Stimulated activated CD8-positive, alpha-beta memory T cell treated with anti-CD3 and anti-CD28 coated beads, Interleukin-2, amount 100 ng/mL, for 1 hour (primary cell): ENCODE measurements around the gene OR9G1.
"Not testable (repeated sequence)": the region's sequence is repeated elsewhere in the genome, so short reads cannot be mapped to it uniquely, and the experiment has no call there.

Experiments
- DNase-seq, 2 donors: peaks; one replicate each; pipeline ENCODE4 v3.0.0-alpha.2; 2020; ENCODE audit warnings: low read depth in 2 of 2

OR9G1 gene, protein sequence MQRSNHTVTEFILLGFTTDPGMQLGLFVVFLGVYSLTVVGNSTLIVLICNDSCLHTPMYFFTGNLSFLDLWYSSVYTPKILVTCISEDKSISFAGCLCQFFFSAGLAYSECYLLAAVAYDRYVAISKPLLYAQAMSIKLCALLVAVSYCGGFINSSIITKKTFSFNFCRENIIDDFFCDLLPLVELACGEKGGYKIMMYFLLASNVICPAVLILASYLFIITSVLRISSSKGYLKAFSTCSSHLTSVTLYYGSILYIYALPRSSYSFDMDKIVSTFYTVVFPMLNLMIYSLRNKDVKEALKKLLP

GRCh38 chr11:56698795-56699194 is at the start of gene OR9G1:
OR9G1 (plus strand) TSS chr11:56699095; CDS start chr11:56700388, 1,293 bp downstream.
- DNase-seq: no peak

- no peak for DNase-seq
Observed at GRCh38 chr11:56659755-56660154, 39.1 kb upstream of the OR9G1 start.

DNA sequence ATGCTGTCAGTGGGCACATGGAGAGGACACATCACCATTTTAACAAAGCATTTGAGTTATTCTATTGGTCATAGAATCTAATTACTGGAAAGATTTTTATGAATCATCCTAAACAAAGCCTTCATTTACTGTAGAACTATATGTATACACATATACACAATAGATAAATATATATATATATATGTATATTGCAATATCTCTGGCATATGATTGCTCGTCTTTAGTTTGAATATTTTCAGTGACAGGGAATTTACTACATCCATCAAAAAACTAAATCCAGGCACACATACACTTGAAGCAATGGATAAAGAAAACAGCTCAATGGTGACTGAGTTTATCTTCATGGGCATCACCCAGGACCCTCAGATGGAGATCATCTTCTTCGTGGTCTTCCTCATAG is 35.5 kb upstream of the OR9G1 start, which contains the start of gene OR5AR1:
Gene OR5AR1 (plus strand): TSS at position 301 of the 400 bp plus-strand sequence. CDS start 0 bp downstream, at position 301.
- DNase-seq: no peak

DNA sequence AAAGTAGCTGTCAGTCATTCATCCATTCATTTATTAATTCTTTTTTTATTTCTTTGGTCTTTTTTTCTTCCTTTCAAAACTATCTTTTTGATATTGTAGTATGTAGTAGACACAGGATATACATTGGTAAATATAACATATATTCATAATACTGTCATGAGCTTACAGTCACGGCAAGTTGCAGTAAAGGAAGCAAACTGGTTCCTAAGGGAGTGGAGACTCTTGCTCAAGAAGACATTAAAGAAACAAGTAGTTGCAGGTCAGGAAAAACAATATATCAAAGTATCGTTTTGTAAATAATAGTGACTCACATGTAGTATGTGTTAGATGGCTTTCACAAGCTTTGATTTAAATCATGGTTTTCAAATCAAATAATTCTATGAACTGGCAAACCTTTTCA is 27.9 kb upstream of the OR9G1 start:
- no peak for DNase-seq

DNA sequence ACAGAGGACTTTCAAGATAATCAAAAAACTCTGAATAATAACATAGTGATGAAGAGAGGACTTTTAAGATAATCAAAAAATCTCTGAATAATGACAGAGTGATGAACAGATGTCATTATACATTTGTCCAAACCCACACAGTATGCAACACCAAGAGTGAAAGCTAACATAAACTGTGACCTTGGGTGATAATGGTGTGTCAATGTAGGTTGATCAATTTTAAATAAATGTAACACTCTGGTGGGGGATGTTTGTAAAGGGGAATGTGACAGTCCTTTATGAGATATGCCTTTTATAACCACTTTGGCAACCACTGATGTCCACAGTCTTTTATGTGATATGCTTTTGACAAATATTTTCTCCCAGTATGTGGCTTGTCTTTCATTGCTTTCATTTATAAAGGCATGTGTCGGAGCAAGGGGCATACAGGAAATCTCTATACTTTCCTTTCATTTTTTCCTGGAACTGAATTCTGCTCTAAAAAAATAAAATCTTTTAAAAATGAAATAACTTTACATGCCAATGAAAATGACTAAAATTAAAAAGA is 10.3 kb upstream of the OR9G1 start:
- DNase-seq: no peak

DNA sequence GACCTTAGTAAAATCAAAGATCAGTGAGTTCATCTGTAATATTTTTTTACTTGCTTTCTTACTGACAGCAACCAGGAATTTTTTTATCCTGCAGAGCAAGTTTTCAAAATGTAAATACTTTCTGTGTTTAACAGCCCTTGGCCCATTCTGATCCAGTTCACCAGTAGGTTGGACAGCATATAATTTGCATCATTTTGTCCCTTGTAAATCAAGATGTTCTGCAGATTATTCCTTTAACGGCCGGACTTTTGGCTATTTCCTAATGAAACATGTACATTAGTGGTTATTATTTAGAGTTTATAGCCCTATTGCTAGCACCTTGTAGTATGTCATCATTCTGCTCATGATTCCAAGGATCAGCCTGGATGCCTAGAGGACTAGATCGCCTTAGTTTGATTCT is 7.7 kb upstream of the OR9G1 start:
- DNase-seq: not testable (repeated sequence)

- no peak for DNase-seq
Observed at GRCh38 chr11:56693428-56693827, 5.5 kb upstream of the OR9G1 start.

- no peak for DNase-seq
Observed at GRCh38 chr11:56700242-56700913, 1.5 kb downstream of the OR9G1 start.

DNA sequence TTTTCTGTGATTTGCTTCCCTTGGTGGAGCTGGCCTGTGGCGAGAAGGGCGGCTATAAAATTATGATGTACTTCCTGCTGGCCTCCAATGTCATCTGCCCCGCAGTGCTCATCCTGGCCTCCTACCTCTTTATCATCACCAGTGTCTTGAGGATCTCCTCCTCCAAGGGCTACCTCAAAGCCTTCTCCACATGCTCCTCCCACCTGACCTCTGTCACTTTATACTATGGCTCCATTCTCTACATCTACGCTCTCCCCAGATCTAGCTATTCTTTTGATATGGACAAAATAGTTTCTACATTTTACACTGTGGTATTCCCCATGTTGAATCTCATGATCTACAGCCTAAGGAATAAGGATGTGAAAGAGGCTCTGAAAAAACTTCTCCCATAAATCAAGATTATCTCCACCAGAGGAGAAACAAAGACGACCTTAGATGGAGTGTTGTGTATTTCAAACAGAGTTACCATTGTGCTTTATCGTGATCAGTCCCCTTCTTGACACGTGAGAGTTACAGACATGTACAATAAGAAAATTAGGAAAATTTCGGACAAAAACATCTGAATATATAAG is 2.1 kb downstream of the OR9G1 start:
- DNase-seq: no peak

DNA sequence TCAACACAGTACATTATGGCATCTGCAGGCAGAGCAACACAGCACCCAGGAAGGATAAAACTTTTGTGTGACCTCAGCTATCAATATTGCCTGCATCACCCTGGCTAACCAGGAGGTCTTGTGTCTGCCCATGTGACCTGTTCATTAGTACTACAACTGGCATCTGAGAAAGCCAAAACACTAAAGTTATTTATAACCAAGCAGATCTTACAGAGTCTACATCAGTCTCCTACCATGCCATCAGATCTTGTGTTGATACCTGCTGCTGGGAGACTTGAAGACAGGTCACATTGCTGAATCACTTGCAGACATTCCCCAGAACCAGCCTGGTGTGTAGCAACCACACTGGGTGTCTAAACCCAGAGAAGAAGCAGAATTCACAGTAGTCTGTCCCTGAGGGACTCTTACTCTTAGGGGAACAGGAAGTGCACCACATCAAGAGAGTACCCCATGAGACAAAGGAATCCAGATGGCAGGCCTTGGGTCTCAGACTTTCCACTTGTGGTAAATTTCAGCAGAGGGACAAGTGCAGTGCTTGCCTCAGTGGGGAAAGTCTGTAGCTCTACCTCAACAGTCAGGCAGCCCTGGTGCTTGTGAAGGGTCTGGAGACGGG is 7.0 kb downstream of the OR9G1 start:
- no peak for DNase-seq

DNA sequence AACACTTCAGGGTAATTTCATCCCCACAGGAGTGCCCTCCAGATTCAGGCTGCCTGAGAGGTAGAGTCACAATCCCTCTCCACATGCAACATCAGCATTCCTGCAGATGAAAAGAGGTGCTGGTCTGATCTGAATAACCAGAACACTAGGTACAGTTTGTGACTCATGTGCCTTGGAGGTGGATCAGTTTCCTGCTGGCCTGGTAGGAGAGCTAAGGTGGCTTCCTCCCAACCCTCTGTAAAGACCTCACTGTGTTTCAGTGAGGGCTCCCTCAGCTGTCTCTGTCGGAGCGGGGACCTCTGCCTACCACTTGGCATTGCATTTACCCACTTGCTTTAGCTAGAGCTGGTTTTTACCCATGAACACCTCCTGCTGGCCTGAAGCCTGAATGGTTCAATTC is 7.6 kb downstream of the OR9G1 start:
- DNase-seq: no peak

DNA sequence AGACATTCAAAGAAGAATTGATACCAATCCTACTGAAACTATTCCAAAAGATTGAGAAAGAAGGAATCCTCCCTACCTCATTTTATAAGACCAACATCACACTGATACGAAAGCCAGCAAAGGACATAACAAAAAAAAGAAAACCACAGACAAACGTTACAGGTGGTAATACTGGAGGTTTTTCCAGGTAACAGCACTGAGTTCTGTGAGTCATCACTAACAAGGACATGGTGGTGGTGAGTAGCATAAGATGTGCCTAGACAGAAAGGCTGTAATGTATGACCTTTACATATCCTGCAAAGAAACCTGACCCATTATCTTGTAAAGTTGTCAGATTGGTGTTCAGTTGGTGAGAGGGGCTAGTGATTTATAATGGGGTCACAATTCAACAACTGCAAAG is 15.3 kb downstream of the OR9G1 start:
- DNase-seq: no peak

GRCh38 chr11:56716379-56716854 is 17.5 kb downstream of the OR9G1 start:
- no peak for DNase-seq

DNA sequence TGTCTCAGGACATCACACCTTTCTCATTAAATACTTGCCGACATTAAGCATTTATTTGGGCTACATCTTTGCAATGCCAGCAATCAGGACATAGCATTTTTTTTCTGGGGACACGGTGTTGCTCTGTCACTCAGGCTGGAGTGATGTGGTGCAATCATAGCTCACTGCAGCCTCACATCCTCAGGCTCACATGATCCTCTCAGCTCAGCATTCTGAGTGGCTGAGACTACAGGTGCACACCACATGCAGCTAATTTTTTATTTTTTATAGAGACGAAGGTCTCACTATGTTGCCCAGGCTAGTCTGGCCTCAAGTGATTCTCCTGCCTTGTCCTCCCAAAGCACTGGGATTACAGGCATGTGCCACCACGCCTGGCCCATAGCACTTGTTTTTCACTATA is 21.6 kb downstream of the OR9G1 start:
- DNase-seq: no peak

DNA sequence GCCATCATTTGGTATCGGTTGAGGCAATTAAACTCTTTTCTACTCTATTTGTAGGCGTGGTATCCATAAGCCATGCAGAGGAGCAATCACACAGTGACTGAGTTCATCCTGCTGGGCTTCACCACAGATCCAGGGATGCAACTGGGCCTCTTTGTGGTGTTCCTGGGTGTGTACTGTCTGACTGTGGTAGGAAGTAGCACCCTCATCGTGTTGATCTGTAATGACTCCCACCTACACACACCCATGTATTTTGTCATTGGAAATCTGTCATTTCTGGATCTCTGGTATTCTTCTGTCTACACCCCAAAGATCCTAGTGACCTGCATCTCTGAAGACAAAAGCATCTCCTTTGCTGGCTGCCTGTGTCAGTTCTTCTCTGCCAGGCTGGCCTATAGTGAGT is 41.2 kb downstream of the OR9G1 start:
- no peak for DNase-seq

DNA sequence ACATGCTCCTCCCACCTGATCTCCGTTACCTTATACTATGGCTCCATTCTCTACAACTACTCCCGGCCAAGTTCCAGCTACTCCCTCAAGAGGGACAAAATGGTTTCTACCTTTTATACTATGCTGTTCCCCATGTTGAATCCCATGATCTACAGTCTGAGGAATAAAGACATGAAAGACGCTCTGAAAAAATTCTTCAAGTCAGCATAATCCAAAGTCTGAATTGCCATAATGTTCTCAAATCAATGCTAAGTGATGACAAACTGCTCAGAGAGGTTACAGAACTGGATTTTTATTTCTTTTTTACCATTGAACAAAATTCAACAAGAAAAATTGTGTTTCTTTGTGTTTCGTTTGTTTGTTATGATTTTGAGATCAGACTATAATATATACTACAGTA is 42.0 kb downstream of the OR9G1 start:
- no peak for DNase-seq

DNA sequence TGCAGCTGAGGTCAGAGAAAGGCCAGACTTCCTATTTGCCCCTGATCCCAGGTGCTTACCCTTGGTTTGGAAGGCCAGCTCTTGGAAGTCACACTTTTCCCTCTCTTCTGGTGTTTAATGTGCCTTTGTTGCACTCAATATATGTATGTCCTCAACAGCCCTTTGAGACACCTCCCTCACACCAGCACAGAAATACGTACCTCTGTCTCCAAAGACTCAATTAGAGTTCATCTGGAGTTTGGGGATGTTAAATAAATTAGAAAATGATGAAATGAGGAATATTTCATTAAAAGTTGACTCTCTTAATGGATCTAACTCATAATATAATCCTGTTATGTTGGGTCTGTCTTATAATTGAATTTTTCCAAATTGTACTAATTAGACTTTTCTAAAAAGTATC is 49.7 kb downstream of the OR9G1 start, which contains the start of gene OR9G4:
Gene OR9G4 (minus strand): TSS at position 101 of the 400 bp plus-strand sequence. CDS start 4,931 bp downstream, outside the sequence.
- DNase-seq: no peak

DNA sequence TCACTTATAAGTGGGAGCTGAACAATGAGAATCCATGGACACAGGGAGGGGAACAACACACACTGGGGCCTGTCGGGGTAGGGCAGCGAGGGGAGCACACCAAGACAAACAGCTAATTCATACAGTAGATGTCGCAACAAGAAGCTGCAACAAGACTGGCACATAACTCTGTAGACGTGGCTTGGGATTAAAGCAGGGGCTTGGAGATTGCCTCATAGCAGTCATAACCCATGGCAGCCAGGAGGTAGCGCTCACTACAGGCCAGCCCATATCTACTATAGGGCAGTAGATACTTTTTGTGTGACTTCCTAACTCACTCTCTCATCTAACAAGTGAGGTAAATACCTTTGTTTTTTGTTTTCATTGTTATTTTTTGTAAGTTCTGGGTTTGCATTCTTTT is 51.3 kb downstream of the OR9G1 start:
- DNase-seq: no peak

GRCh38 chr11:56751480-56751879 is 52.6 kb downstream of the OR9G1 start:
- DNase-seq: no peak
